ENCODE data around the gene PRMT6. TPM values are rescaled to one million over a fixed set of nuclear protein-coding genes. Genes with fewer than 3 reads are reported as not detected.
"Not testable (repeated sequence)": the region's sequence is repeated elsewhere in the genome, so short reads cannot be mapped to it uniquely, and the experiment has no call there.

Gene PRMT6
- total and polyA plus RNA-seq, 9 donors = 11.9 to 19.4 (median 15.4) TPM

DNA sequence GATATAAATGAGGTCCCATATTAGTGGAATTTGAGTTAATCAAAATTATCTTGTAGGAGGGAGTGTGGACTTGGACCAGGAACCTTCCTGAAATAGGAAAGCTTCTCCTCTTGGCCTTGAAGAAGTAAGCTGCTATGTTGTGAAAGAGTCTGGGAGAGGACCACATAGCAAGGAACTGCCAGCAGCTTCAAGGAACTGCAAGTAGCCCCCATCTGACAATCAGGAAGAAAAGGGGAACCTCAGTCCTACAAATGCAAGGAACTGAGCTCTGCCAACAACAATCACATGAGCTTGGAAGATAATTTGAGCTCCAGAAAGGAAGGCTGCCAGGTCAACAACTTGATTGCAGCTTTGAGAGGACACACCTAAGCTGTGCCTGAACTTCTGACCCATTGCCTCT lies 8.2 kb upstream of the PRMT6 start:
- Histone ChIP-seq H3K36me3 (no peaks in the 10 kb centered on the region), H3K4me3 (no peak overlapping the region), H3K27ac (no peak overlapping the region), H3K27me3 (no peaks in the 10 kb centered on the region), H3K4me1 (ENCODE audit: insufficient read depth) (no peaks in the 10 kb centered on the region), H3K9me3 (no peaks in the 10 kb centered on the region)
- TF ChIP-seq, protein P1, sequence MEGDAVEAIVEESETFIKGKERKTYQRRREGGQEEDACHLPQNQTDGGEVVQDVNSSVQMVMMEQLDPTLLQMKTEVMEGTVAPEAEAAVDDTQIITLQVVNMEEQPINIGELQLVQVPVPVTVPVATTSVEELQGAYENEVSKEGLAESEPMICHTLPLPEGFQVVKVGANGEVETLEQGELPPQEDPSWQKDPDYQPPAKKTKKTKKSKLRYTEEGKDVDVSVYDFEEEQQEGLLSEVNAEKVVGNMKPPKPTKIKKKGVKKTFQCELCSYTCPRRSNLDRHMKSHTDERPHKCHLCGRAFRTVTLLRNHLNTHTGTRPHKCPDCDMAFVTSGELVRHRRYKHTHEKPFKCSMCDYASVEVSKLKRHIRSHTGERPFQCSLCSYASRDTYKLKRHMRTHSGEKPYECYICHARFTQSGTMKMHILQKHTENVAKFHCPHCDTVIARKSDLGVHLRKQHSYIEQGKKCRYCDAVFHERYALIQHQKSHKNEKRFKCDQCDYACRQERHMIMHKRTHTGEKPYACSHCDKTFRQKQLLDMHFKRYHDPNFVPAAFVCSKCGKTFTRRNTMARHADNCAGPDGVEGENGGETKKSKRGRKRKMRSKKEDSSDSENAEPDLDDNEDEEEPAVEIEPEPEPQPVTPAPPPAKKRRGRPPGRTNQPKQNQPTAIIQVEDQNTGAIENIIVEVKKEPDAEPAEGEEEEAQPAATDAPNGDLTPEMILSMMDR (IDR thresholded peaks at IDR 0.05) = no peak
- TF ChIP-seq EP300 (IDR thresholded peaks at IDR 0.05) = no peak
- TF ChIP-seq POLR2A (IDR thresholded peaks at IDR 0.05) = no peak
- DNase-seq = no peak
- intact Hi-C loops (cut with DNase I) = no loop called here

DNA sequence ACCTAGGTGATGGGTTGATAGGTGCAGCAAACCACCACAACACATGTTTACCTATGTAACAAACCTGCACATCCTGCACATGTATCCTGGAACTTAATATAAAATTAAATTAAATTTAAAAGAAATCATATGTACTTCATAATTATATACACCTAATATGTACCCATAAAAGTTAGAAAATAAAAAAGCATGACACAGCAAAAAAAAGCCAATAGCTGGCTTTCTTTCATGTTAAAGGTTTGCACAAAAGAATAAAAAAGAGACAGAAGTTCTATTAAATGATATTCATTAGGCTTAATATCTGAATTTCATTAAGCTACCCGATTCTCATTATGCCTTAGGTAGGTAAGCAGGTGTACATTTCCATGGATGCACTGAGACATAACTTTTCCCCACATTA lies 5.2 kb upstream of the PRMT6 start:
- no peaks in the 10 kb centered on the region for H3K9me3 ChIP-seq
- no peak overlapping the region for H3K27ac ChIP-seq
- DNase-seq = no peak
- WGBS, 3 donors = 86 to 97% (median 96%) methylated on average over 1 of the region's 1 CpG
- H3K4me1 ChIP-seq (ENCODE audit: insufficient read depth) = no peaks in the 10 kb centered on the region
- TF ChIP-seq EP300 (IDR thresholded peaks at IDR 0.05) (no peak), POLR2A (IDR thresholded peaks at IDR 0.05) (no peak)
- TF ChIP-seq, protein P1 (IDR thresholded peaks at IDR 0.05) = no peak
- no peaks in the 10 kb centered on the region for H3K36me3 ChIP-seq
- no peak overlapping the region for H3K4me3 ChIP-seq
- intact Hi-C loops (cut with DNase I) = no loop called here
- no peaks in the 10 kb centered on the region for H3K27me3 ChIP-seq

DNA sequence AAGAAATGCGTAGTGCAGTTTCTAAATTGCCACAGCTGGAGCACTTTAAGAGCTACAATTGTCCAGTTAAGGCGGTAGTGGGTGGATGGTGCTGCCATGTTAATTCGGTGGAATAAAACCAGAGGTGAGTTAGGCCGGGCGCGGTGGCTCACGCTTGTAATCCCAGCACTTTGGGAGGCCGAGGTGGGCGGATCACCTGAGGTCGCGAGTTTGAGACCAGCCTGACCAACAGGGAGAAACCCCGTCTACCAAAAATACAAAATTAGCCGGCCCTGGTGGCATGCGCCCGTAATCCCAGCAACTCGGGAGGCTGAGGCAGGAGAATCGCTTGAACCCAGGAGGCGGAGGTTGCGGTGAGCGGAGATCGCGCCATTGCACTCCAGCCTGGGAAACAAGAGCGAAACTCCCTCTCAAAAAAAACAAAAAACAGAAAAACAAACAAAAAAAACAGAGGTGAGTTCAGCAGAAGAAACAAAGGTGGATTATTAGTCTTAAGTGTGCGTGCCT lies 502 bp upstream of the PRMT6 start:
- 81 to 87% (median 84%) methylated on average over 24 of the region's 24 CpGs for WGBS, 3 donors
- H3K27me3 ChIP-seq; H3K36me3 ChIP-seq; H3K4me1 ChIP-seq (ENCODE audit: insufficient read depth); intact Hi-C loops (cut with DNase I); H3K9me3 ChIP-seq: not testable (repeated sequence)
- Histone ChIP-seq H3K27ac (peak overlapping the region; percentile 50 to 84), H3K4me3 (peak overlapping the region; percentile 84)
- peak in 3 of 5 donors; percentile 30 to 38 (median 31) for DNase-seq

DNA sequence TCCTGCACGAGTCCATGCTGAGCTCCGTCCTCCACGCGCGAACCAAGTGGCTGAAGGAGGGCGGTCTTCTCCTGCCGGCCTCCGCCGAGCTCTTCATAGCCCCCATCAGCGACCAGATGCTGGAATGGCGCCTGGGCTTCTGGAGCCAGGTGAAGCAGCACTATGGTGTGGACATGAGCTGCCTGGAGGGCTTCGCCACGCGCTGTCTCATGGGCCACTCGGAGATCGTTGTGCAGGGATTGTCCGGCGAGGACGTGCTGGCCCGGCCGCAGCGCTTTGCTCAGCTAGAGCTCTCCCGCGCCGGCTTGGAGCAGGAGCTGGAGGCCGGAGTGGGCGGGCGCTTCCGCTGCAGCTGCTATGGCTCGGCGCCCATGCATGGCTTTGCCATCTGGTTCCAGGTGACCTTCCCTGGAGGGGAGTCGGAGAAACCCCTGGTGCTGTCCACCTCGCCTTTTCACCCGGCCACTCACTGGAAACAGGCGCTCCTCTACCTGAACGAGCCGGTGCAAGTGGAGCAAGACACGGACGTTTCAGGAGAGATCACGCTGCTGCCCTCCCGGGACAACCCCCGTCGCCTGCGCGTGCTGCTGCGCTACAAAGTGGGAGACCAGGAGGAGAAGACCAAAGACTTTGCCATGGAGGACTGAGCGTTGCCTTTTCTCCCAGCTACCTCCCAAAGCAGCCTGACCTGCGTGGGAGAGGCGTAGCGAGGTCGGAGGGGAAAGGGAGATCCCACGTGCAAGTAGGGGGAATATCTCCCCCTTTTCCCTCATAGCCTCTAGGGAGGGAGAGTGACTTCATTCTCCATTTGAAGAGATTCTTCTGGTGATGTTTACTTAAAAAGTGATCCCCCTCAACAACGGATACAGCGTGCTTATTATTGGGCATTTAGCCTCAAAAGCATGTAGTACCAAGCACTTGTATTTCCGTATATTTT lies 991 bp downstream of the PRMT6 start:
- Histone ChIP-seq H3K27me3 (no peaks in the 10 kb centered on the region), H3K9me3 (no peaks in the 10 kb centered on the region), H3K36me3 (no peaks in the 10 kb centered on the region), H3K4me1 (ENCODE audit: insufficient read depth) (peaks cover 3% of the 10 kb centered on the region), H3K4me3 (peak overlapping the region; percentile 84), H3K27ac (peak overlapping the region; percentile 50 to 84)
- TF ChIP-seq, protein P1 (IDR thresholded peaks at IDR 0.05) = no peak
- TF ChIP-seq POLR2A (IDR thresholded peaks at IDR 0.05) (no peak), EP300 (IDR thresholded peaks at IDR 0.05) (no peak)
- intact Hi-C loops (cut with DNase I) = no loop called here
- WGBS, 3 donors = 2 to 6% (median 4%) methylated on average over 43 to 55 of the region's 55 CpGs
- DNase-seq = peak; percentile 60 to 81 (median 74)
